ENCODE results near the gene ACR. TPM values are rescaled to one million over a fixed set of nuclear protein-coding genes. Genes with fewer than 3 reads are reported as not detected.
"Not testable (repeated sequence)": the region's sequence is repeated elsewhere in the genome, so short reads cannot be mapped to it uniquely, and the experiment has no call there.

Gene ACR
- total RNA-seq, 1 donor from 2014 or later: 4.5 TPM

GRCh38 chr22:50730941-50731661 lies 6.9 kb upstream of the ACR start:
- DNase-seq (ENCODE audit: low spot score): peak; percentile 87

DNA sequence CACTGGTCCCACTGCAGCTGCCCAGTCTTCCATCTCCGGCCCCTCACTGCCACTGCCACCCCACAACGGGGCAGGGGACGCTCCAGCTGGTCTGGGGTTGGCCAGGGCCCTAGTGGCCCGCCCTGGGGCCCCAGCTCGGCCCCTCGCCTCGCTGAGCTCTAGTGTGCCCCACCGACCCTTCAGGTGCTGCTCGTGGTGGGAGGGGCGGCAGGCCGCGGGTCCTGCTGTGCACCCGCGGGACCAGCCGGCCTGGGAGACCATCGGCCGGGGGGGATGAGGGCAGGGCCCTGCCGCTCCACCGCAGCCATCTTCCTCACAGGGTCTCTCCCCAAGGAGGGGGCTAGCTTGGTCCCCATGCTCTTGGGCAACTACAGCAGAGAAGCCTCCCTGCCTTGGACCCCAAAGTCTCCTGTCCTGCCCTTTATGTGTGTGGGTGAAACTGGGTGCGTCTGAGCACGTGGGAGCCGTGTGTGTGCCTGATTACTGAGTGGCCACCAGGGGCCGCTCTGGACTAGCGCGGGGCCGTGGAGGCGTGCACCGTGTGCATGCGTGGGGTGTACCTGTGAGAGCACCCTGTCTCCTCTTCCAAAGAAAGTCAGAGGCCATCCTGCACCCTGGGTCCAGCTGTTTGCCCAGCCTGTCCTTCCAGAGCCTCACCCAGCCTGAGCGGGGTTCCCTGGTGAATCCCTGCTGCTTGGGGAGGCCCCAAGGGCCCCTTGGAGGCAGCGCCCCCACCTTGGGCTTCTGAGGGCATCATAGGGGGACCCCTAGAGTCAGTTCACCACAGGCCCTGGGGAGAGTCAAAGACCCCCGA lies 6.0 kb upstream of the ACR start:
- peak; percentile 78 for DNase-seq (ENCODE audit: low spot score)

DNA sequence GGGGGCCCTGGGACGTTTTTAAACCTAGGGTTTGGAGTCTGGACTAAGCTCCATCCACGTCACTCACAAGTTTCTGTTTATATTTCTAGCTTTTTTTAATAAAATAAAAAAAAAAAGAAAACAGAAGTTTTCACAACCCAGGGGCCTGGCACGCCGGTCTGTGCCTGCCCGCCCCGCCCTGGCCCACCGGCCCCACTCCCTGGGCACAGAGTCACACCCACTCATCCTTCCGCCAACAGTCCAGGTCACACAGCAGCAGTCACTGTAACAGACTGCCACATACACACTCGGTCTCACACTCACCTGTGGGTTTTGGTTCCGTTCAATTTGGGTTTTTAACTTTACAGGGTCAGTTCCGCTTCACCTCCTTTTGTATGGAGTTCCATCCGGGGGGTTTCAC lies 5.3 kb upstream of the ACR start:
- DNase-seq (ENCODE audit: low spot score): peak; percentile 26

- DNase-seq (ENCODE audit: low spot score): peak; percentile 76
Measured at GRCh38 chr22:50733521-50734342, 4.3 kb upstream of the ACR start.

GRCh38 chr22:50734343-50734771 lies 3.6 kb upstream of the ACR start:
- no peak for DNase-seq (ENCODE audit: low spot score)

GRCh38 chr22:50734986-50735738 lies 2.8 kb upstream of the ACR start:
- DNase-seq (ENCODE audit: low spot score): peak; percentile 78

GRCh38 chr22:50735739-50736030 lies 2.3 kb upstream of the ACR start:
- DNase-seq (ENCODE audit: low spot score): no peak

GRCh38 chr22:50738649-50739227 lies 734 bp downstream of the ACR start:
- peak; percentile 53 for DNase-seq (ENCODE audit: low spot score)

DNA sequence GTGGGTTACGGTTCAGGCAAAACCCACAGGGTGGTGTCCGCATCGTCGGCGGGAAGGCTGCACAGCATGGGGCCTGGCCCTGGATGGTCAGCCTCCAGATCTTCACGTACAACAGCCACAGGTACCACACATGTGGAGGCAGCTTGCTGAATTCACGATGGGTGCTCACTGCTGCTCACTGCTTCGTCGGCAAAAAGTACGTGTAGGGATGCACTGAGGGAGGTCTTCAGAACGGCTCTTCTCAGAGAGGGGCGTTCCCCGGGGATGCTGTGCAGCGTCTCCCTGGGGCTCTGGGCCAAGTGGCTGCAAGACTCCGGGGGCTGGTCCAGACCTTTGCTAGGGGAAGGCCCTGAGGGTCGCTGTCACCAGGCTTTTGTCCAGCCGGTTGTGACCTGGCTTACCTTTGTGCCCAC lies 1.3 kb downstream of the ACR start:
- peak; percentile 82 for DNase-seq (ENCODE audit: low spot score)

DNA sequence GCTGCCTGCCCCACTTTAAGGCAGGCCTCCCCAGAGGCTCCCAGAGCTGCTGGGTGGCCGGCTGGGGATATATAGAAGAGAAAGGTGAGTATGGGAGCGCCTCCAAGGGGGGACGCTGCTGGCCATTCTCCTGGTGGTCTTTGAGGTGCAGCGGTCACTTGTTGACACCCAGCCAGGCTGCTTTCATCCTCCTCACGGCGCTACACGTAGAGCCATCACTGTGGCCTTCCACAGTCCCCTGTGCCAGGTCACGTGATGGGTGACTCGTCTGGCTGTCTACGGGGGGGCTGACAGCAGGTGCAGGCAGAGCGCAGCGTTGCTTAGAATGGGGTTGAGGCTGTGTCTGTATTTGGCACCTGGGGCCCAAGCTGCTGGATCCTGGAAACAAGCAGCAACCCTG lies 1.9 kb downstream of the ACR start:
- DNase-seq (ENCODE audit: low spot score): peak; percentile 45

DNA sequence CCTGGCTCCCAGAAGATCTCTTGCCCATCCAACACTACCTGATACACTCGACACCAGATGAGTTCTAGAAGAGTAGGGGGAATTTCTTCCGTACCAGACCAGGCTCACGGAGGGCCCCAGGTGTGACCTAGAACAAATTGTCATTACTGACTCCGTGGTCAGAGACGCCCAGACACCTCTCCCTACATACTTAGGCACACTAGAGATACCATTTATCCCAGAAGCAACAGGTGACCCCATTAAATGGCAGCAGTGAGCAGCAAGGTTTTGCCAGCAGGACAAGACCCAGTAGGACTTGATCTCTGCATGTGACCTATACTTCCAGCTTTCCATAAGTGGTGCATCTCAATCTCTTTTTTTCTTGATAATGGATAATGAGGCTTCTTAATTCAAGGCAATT lies 2.7 kb downstream of the ACR start:
- DNase-seq (ENCODE audit: low spot score): not testable (repeated sequence)

GRCh38 chr22:50744424-50744823 lies 6.4 kb downstream of the ACR start:
- not testable (repeated sequence) for DNase-seq (ENCODE audit: low spot score)

DNA sequence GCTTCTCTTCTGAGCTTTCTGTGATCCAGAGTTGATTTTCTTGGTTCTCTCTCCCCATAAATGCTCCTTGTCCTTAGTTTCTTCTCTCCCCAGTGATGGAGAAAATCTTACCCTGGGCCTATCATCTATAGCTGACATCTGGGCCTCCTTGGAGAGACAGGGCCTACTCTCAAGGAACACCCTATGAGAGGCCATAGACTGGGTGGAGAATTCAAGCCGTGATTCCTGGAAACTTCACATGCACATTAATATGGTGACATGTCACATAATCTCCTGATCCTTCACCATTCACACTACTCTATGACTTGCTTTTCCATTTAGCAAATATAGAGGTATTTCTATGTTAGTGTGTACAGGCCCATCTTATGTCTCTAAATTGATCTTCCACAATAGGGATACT lies 9.5 kb downstream of the ACR start:
- not testable (repeated sequence) for DNase-seq (ENCODE audit: low spot score)

DNA sequence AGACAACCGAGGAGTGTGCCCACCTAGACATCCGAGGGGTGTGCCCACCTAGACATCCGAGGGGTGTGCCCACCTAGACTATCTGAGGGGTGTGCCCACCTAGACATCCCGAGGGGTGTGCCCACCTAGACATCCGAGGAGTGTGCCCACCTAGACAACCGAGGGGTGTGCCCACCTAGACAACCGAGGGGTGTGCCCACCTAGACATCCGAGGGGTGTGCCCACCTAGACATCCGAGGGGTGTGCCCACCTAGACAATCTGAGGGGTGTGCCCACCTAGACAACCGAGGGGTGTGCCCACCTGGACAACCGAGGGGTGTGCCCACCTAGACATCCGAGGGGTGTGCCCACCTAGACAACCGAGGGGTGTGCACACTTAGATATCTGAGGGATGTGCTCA lies 10.6 kb downstream of the ACR start:
- DNase-seq (ENCODE audit: low spot score): not testable (repeated sequence)

- DNase-seq (ENCODE audit: low spot score): not testable (repeated sequence)
Measured at GRCh38 chr22:50749302-50750074, 11.5 kb downstream of the ACR start.

DNA sequence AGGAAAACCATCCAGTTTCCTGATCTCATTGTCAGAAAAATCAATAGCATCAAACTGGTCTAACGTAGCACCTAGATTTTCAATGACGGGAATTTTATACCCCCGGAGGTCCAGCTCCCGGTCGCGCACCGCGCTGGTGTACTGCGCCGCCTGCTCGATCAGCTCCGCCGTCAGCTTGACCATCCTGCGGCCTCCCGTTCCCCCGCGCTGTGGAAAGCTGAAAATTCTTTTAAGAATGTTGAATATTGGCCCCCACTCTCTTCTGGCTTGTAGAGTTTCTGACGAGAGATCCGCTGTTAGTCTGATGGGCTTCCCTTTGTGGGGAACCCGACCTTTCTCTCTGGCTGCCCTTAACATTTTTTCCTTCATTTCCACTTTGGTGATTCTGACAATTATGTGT lies 17.2 kb downstream of the ACR start:
- peak; percentile 59 for DNase-seq (ENCODE audit: low spot score)

DNA sequence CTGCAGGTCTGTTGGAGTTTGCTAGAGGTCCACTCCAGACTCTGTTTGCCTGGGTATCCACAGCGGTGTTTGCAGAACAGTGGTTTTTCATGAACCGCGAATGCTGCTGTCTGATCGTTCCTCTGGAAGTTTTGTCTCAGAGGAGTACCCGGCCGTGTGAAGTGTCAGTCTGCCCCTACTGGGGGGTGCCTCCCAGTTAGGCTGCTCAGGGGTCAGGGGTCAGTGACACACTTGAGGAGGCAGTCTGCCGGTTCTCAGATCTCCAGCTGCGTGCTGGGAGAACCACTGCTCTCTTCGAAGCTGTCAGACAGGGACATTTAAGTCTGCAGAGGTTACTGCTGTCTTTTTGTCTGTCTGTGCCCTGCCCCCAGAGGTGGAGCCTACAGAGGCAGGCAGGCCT lies 18.4 kb downstream of the ACR start:
- not testable (repeated sequence) for DNase-seq (ENCODE audit: low spot score)

DNA sequence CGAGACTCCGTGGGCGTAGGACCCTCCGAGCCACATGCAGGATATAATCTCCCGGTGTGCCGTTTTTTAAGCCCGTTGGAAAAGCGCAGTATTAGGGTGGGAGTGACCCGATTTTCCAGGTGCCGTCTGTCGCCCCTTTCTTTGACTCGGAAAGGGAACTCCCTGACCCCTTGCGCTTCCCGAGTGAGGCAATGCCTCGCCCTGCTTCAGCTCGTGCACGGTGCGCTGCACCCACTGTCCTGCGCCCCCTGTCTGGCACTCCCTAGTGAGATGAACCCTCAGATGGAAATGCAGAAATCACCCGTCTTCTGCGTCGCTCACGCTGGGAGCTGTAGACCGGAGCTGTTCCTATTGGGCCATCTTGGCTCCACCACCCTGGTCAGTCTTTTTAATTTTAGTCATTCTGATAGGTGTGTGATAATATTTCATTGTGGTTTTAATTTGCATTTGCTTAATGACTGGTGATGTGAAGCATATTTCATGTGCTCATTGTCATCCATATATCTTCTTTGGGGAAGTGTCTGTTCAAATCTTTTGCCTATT lies 19.0 kb downstream of the ACR start:
- peak; percentile 64 for DNase-seq (ENCODE audit: low spot score)

DNA sequence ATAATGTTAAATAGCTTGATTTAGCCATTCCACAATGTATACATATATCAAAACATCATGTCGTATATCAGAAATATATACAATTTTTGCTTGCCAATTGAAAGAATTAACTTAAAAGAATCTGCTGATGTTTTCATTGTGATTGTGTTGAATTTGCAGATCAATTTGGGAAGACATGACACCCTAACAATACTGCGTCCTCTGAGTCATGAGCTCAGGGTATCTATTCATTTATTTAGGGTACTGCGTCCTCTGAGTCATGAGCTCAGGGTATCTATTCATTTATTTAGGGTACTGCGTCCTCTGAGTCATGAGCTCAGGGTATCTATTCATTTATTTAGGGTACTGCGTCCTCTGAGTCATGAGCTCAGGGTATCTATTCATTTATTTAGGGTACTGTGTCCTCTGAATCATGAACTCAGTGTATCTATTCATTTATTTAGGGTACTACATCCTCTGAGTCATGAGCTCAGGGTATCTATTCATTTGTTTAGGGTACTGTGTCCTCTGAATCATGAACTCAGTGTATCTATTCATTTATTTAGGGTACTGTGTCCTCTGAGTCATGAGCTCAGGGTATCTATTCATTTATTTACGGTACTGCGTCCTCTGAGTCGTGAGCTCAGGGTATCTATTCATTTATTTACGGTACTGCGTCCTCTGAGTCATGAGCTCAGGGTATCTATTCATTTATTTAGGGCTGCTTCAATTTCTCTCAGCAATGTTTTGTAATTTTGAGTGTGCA lies 21.8 kb downstream of the ACR start:
- not testable (repeated sequence) for DNase-seq (ENCODE audit: low spot score)
